ENCODE measurements around the gene OR5H15.

Gene OR5H15

DNA sequence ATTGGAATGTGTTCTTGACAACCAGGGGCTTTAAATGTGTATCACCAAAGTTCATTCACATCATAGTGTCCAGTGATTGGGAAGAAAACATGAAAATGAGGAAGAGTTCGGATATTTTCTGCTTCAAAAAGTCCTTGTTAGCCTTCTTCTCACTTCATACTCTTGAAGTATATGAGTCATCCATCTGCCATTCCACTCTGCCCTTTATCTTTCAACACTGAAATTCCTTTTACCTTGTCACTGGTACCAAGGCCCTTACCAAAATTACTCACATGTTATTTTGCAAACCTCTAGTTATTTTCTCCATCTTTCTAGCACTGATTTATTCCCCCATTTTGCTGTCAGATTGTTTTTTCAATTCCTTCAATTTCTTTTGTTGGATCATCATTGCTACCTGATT, 32.5 kb downstream of the OR5H15 start:
- no peak for TF ChIP-seq ZNF274 (IDR thresholded peaks at IDR 0.05; ENCODE audit: low read depth, low read length)
- H3K4me3 ChIP-seq (ENCODE audit: low read length): no peak overlapping the region

DNA sequence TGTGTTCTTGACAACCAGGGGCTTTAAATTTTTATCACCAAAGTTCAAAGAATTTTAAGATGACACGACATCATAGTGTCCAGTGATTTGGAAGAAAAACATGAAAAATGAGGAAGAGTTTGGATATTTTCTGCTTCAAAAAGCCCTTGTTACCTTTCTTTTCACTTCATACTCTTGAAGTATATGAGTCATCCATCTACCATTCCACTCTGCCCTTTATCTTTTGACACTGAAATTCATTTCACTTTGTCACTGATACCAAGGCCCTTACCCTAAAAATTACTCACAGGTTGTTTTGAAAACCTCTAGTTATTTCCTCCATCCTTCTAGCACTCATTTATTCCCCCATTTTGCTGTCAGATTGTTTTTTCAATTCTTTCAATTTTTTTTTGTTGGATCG, 42.7 kb downstream of the OR5H15 start:
- H3K4me3 ChIP-seq (ENCODE audit: low read length): no peak overlapping the region
- TF ChIP-seq ZNF274 (IDR thresholded peaks at IDR 0.05; ENCODE audit: low read depth, low read length): no peak

DNA sequence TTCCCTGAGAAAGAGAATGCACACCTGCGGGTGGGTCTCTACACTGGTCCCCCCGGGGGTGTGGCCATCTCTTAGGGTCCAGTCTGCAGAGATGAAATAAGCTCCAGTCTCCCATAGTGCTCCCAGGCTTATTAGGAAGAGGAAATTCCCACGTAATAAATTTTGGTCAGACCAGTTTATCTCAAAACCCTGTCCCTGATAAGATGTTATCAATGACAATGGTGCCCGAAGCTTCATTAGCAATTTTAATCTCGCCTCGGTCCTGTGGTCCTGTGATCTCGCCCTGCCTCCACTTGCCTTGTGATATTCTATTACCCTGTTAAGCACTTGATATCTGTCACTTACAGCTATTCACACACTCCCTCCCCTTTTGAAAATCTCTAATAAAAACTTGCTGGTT, 46.8 kb downstream of the OR5H15 start:
- TF ChIP-seq ZNF274 (IDR thresholded peaks at IDR 0.05; ENCODE audit: low read depth, low read length): no peak
- no peak overlapping the region for H3K4me3 ChIP-seq (ENCODE audit: low read length)

DNA sequence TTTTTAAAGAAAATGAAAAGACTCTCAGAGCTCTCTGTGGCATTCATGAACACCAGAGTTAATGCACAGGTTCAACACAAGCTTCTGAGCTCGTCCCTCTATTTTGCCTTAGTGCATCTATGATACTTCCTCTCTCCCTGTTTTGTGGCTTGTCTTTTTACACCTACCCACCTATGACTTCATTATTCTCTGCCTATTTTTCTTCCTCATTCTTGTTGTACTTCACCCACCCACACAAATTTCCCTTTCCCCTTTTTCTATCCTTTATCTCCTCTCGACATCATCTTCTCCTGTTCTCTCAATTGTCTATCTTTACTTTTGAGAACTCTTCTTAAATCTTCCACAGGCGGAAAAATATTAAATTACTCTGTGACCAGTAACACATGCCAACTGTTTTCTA, 48.6 kb downstream of the OR5H15 start:
- no peak overlapping the region for H3K4me3 ChIP-seq (ENCODE audit: low read length)
- TF ChIP-seq ZNF274 (IDR thresholded peaks at IDR 0.05; ENCODE audit: low read depth, low read length): no peak
